ENCODE results near the gene KNDC1. TPM values are rescaled to one million over a fixed set of nuclear protein-coding genes. Genes with fewer than 3 reads are reported as not detected.

Gene KNDC1
- polyA plus RNA-seq (2012; ENCODE audit: insufficient read length, low read depth) = 0.38 TPM

- no peak for TF ChIP-seq POLR2AphosphoS5 (IDR thresholded peaks at IDR 0.05; ENCODE audit: low read depth, low read length)
- TF ChIP-seq TAF1 (IDR thresholded peaks at IDR 0.05; ENCODE audit: borderline replicate concordance, insufficient read depth, low read length) = no peak
- TF ChIP-seq REST (IDR thresholded peaks at IDR 0.05; ENCODE audit: insufficient read depth in 1 of 2, low read depth in 2 of 2, low read length in 2 of 2) = no peak
- no peak for TF ChIP-seq SIN3A (IDR thresholded peaks at IDR 0.05; ENCODE audit: borderline replicate concordance, insufficient read depth, low read length)
- no peak for TF ChIP-seq FOXP2 (optimal IDR thresholded peaks at IDR 0.05; ENCODE audit: borderline replicate concordance, extremely low read depth, extremely low read length, insufficient read depth)
Observed at GRCh38 chr10:133159950-133160825, at the start of gene KNDC1. TSS of gene KNDC1 (plus strand) at chr10:133160219. CDS start at chr10:133160468, 249 bp downstream.

DNA sequence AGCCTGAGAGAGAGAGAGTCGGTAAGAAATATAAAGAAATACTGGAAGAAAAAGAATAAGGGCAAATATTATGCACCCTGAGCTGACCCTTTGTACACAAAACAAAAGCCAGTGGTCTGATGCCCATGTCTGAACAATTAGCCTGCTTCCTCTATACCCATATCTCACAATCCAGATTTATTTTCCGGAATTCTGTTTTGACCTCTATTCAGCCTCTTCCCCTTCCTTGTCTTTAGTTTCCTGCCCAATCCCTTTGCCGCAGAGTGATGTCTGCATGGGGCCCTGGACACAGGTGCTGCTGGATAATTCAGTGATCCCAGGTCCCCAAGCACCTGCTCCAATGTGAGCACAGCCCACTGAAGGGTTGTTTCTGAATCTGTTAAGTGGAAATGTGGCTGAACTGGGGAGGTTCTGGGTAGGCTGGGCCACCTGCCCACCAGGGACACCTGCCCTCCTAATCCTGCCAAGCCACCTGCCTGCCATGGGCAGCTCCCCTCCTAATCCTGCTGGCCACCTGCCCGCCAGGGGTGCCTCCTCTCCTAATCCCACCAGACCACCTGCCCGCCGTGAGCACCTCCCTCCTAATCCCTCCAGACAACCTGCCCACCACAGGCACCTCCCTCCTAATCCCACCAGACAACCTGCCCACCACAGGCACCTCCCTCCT, 49.3 kb upstream of the KNDC1 start:
- TF ChIP-seq FOXP2 (optimal IDR thresholded peaks at IDR 0.05; ENCODE audit: borderline replicate concordance, extremely low read depth, extremely low read length, insufficient read depth) (no peak), POLR2AphosphoS5 (IDR thresholded peaks at IDR 0.05; ENCODE audit: low read depth, low read length) (no peak), REST (IDR thresholded peaks at IDR 0.05; ENCODE audit: insufficient read depth in 1 of 2, low read depth in 2 of 2, low read length in 2 of 2) (no peak), SIN3A (IDR thresholded peaks at IDR 0.05; ENCODE audit: borderline replicate concordance, insufficient read depth, low read length) (no peak), TAF1 (IDR thresholded peaks at IDR 0.05; ENCODE audit: borderline replicate concordance, insufficient read depth, low read length) (no peak)

DNA sequence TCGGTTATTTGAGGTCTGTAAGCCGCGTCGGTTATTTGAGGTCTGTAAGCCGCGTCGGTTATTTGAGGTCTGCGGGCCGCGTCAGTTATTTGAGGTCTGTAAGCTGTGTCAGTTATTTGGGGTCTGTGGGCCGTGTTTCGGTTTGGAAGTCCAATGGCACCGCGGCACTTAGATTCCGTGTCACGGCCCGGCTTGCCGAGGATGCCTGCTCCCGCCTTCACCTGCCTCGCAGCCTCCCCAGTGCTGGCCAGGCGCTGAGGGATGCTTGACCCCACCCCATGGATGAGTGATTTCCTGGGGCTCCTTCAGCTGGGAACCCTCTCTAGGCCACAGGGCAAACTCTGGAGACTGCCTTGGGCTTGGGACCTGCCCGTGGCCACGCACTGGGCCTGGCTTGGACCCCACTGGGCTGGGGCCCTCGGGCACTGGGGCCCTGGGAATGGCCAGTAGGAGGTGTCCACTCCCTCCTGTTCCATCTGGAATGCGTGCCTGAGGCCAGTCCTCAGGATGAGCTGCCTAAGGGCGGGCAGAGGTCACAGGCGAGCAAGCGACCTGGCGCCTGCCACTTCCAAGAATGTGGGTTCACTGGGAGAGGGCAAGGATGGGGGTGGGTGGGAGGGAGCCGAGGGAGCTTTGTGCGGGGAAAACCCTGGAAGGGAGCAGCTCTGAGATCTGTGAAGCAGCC, 46.7 kb upstream of the KNDC1 start:
- TF ChIP-seq POLR2AphosphoS5 (IDR thresholded peaks at IDR 0.05; ENCODE audit: low read depth, low read length) (no peak), TAF1 (IDR thresholded peaks at IDR 0.05; ENCODE audit: borderline replicate concordance, insufficient read depth, low read length) (no peak), SIN3A (IDR thresholded peaks at IDR 0.05; ENCODE audit: borderline replicate concordance, insufficient read depth, low read length) (no peak), REST (IDR thresholded peaks at IDR 0.05; ENCODE audit: insufficient read depth in 1 of 2, low read depth in 2 of 2, low read length in 2 of 2) (no peak), FOXP2 (optimal IDR thresholded peaks at IDR 0.05; ENCODE audit: borderline replicate concordance, extremely low read depth, extremely low read length, insufficient read depth) (no peak)

- TF ChIP-seq REST (IDR thresholded peaks at IDR 0.05; ENCODE audit: insufficient read depth in 1 of 2, low read depth in 2 of 2, low read length in 2 of 2) = no peak
- no peak for TF ChIP-seq TAF1 (IDR thresholded peaks at IDR 0.05; ENCODE audit: borderline replicate concordance, insufficient read depth, low read length)
Observed at GRCh38 chr10:133113847-133114246, 46.2 kb upstream of the KNDC1 start.
